Esophagus (tissue), 2 donors: ENCODE data around the gene ADCY7. TPM values are rescaled to one million over a fixed set of nuclear protein-coding genes. Genes with fewer than 3 reads are reported as not detected.

ENCODE experiments used
- H3K27ac ChIP-seq, 2 donors: one replicate each; pipeline ENCODE4 v1.5.1; 2013; ENCODE audit warnings: low read depth in 2 of 2, mild to moderate bottlenecking in 2 of 2, inconsistent platforms in 1 of 2, low read length in 1 of 2, moderate library complexity in 1 of 2
- H3K27me3 ChIP-seq, 2 donors: one replicate each; pipeline ENCODE4 v1.6.1; 2013; ENCODE audit warnings: low read length in 2 of 2, control low read depth in 1 of 2, mild to moderate bottlenecking in 1 of 2; ENCODE audit not compliant: insufficient read depth in 2 of 2, control insufficient read depth in 1 of 2
- H3K36me3 ChIP-seq, 2 donors: one replicate each; pipeline ENCODE4 v1.6.1; 2013; ENCODE audit warnings: low read length in 1 of 2; ENCODE audit not compliant: control insufficient read depth in 2 of 2, insufficient read depth in 2 of 2
- H3K4me1 ChIP-seq, 2 donors: one replicate each; pipeline ENCODE4 v1.6.1; 2013; ENCODE audit warnings: low read length in 1 of 2; ENCODE audit not compliant: control insufficient read depth in 2 of 2, insufficient read depth in 2 of 2
- H3K4me3 ChIP-seq, 2 donors: one replicate each; pipeline ENCODE4 v1.5.1; 2013; ENCODE audit warnings: low read length in 2 of 2, mild to moderate bottlenecking in 2 of 2, low read depth in 1 of 2, moderate library complexity in 1 of 2
- H3K9me3 ChIP-seq, 2 donors: one replicate each; pipeline ENCODE4 v1.6.1; 2013; ENCODE audit warnings: mild to moderate bottlenecking in 2 of 2, low read depth in 1 of 2, low read length in 1 of 2, moderate library complexity in 1 of 2; ENCODE audit not compliant: control insufficient read depth in 2 of 2, insufficient read depth in 1 of 2
- WGBS, 2 donors: extraction: QIAGEN DNeasy Blood & Tissue Kit; methylation state at CpG; one replicate each; pipeline ENCODE4 v1.1.7; 2013; 5-methylcytosine and 5-hydroxymethylcytosine counted together
- polyA plus RNA-seq, 2 donors: library from polyadenylated mRNA; stranded (reverse); fragments of 200-250 nt; gene quantifications; one replicate each; pipeline ENCODE4 v1.2.3, GENCODE V29; 2013
- donor health status: healthy with polysubstance abuse.
- donor health status: Bipolar disorder and iron deficiency.

Gene ADCY7
- polyA plus RNA-seq, 2 donors, result 8.9 to 9.5 TPM

DNA sequence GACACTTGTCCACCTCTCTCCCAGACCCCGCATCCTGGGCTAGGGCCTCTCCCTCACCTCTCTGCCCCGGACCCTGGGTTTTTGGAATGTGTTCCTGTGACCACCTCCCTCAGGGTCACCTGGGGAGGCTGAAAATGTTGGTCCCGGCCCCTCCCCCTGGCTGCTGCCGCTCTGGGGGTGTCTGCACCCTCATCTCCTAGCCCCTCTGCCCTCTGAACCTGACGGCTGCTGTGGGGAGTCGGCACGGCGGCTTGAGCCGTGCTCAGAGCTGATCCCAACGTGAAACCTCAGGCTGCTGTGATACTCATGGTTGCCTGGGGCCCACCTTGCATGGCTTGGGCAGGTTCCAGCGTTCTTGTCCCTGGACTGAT, 42.8 kb downstream of the ADCY7 start:
- Histone ChIP-seq H3K4me1 (peaks cover 3 to 13% of the 10 kb centered on the region in 2 donors), H3K4me3 (no peak overlapping the region), H3K27me3 (no peaks in the 10 kb centered on the region), H3K27ac (no peak overlapping the region), H3K9me3 (no peaks in the 10 kb centered on the region), H3K36me3 (peaks cover 5 to 34% of the 10 kb centered on the region in 2 donors)
- WGBS, 2 donors, result 75 to 78% methylated on average over 11 of the region's 11 CpGs

DNA sequence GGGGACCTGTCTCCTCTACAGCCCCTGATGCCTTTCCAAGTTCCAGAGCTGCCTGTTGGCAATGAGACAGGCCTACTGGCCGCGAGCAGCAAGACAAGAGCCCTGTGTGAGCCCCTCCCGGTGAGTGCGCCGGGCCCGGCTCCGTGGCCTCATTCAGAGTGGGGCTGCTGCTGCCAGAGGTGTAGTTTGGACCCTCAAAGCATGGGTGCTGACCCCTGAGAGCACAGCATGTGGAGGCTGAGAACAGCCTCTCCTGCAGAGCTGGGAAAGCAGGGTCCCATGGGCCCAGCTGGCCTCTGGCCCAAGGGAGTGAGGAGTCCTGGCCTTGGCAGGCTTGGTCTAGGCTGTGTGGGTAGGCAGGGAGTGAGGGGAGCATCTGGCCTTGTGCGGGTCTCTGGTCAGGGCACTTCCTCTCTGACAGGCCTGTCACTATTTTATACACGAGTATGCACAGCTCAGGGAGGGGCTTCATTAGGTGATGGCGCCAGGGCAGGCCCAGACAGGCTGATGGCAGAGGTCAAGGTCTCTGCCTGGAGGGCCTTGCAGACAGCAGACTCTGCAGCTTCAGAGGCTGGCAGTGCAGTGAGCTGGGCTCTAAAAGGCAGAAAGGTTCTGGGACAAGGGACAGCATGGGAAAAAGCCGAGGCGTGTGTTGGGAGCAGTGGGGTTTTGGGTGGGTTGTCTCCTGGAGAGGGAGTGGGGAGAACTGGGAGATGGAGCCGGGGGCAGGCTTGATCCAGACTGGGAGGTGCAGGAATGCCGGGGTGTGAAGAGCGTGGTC, 43.4 kb downstream of the ADCY7 start:
- peaks cover 6 to 33% of the 10 kb centered on the region in 2 donors for H3K36me3 ChIP-seq
- peaks cover 3 to 13% of the 10 kb centered on the region in 2 donors for H3K4me1 ChIP-seq
- H3K4me3 ChIP-seq, result no peak overlapping the region
- H3K9me3 ChIP-seq, result no peaks in the 10 kb centered on the region
- H3K27me3 ChIP-seq, result no peaks in the 10 kb centered on the region
- no peak overlapping the region for H3K27ac ChIP-seq
- 52 to 56% methylated on average over 15 of the region's 15 CpGs for WGBS, 2 donors

DNA sequence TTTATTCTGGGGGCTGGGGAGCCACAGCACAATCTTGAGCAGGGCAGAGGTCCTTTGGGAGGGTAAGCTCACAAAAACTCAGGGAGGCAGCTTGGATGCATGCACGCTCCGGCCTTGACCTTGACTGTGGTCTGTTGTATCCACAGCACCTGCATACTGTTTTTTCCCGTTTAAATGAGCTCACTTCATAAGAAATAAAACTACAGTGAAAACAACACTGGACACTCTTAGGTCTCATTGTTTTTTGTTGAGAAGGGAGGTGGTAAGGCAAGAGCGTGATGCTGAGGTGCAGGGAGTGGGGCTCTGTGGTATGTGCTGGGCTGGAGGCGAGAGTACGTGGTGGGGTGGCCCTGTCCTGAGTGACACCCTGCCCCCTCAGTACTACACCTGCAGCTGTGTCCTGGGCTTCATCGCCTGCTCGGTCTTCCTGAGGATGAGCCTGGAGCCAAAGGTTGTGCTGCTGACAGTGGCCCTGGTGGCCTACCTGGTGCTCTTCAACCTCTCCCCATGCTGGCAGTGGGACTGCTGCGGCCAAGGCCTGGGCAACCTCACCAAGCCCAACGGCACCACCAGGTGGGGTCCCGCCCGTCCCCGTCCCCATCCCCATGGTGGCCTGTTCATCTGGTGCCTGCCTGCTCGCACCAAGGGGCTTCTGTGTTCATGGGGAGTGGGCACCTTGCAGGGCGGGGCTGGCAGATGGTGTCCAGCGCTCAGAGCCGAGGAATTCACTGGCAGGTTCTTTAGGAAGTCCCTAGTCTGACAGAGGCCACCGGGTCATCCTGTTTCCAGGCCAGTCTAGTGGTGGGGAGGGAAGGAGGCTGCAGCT, 44.2 kb downstream of the ADCY7 start:
- Histone ChIP-seq H3K9me3 (no peaks in the 10 kb centered on the region), H3K4me3 (no peak overlapping the region), H3K4me1 (peaks cover 3 to 13% of the 10 kb centered on the region in 2 donors), H3K27ac (no peak overlapping the region), H3K36me3 (peaks cover 12 to 35% of the 10 kb centered on the region in 2 donors), H3K27me3 (no peaks in the 10 kb centered on the region)
- 75 to 76% methylated on average over 18 of the region's 18 CpGs for WGBS, 2 donors

DNA sequence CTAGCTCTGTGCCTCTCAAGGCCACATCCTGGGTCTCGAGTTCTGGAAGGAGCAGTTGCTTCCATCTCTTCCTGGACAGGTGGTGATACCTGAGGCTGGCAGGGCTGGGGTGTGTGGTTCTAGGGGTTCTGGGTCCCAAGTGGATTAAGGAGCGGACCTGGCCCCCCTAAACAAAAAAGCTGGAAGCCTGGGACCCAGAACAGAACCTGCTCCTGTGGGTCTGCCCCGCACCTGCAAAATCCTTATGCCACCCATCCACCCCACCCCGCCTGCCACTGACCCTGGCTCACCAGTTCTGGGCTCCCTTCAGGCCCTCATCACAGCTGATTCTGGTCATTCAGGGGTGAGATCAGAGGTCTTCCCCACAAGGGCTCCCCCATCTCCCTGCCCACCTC, 44.8 kb downstream of the ADCY7 start:
- no peak overlapping the region for H3K27ac ChIP-seq
- WGBS, 2 donors, result 81 to 82% methylated on average over 4 of the region's 4 CpGs
- H3K4me3 ChIP-seq, result no peak overlapping the region
- peaks cover 3 to 13% of the 10 kb centered on the region in 2 donors for H3K4me1 ChIP-seq
- H3K27me3 ChIP-seq, result no peaks in the 10 kb centered on the region
- no peaks in the 10 kb centered on the region for H3K9me3 ChIP-seq
- H3K36me3 ChIP-seq, result peaks cover 19 to 39% of the 10 kb centered on the region in 2 donors

GRCh38 chr16:50311891-50312501, 45.6 kb downstream of the ADCY7 start:
- Histone ChIP-seq H3K27me3 (no peaks in the 10 kb centered on the region), H3K4me3 (no peak overlapping the region), H3K9me3 (no peaks in the 10 kb centered on the region), H3K27ac (peak overlapping the region in 1 of 2 donors; percentile 40), H3K36me3 (peaks cover 23 to 47% of the 10 kb centered on the region in 2 donors), H3K4me1 (peaks cover 3 to 13% of the 10 kb centered on the region in 2 donors)
- WGBS, 2 donors, result 85 to 86% methylated on average over 22 of the region's 22 CpGs

DNA sequence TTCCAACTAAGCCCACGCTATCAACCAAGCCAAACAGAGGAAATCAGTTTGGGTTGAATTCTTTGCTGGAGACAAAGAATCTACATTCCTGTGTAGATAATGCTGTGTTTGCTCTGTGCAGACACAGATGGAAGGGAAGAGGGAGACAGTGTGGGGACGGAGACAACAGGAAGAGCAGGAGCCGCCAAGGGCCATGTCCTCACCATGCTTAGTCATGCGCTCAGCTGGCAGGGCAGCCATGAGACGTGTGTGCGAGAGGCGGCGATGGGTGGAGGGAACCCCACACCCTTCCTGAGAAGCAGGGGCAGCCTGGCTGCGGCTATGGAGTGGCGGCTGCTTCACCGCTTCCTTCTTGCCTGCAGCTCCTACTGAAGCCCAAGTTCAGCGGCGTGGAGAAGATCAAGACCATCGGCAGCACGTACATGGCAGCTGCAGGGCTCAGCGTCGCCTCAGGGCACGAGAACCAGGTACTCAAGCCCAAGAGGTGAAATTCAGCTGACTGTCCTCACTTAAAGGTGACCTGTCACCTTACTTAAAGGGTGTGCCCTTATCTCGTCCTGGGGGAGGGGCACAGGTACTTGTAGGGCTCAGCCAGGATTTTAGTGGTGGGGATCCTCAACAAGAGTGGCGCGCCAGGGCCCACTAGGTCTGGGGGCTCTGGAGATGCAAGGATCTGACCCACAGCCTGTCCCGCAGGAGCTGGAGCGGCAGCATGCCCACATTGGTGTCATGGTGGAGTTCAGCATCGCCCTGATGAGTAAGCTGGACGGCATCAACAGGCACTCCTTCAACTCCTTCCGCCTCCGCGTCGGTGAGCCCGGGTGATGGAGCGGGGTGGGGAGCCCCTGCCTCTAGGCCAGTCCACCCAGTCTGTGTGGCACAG, 47.5 kb downstream of the ADCY7 start:
- no peaks in the 10 kb centered on the region for H3K9me3 ChIP-seq
- no peak overlapping the region for H3K4me3 ChIP-seq
- 78 to 83% methylated on average over 31 of the region's 31 CpGs for WGBS, 2 donors
- H3K36me3 ChIP-seq, result peaks cover 23 to 45% of the 10 kb centered on the region in 2 donors
- peaks cover 3 to 13% of the 10 kb centered on the region in 2 donors for H3K4me1 ChIP-seq
- H3K27ac ChIP-seq, result peak overlapping the region in 1 of 2 donors; percentile 36
- H3K27me3 ChIP-seq, result no peaks in the 10 kb centered on the region

DNA sequence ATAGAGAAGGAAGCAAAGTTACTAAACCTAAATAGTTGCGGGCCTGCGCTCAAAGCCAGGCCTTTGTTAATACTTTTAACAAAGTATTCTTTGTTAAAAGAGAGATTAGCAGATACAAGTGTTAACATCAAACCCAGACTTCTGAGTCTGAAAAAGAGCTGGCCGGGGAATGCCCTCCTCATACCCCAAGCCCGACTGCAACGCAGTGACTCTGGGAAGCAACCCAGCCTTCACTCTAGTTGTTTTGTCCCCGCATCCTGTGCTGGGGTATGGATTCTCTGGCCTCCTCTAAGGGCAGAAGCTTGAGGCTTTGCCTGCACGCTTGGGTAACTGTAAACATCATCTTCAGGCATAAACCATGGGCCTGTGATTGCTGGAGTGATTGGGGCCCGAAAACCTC, 48.3 kb downstream of the ADCY7 start:
- Histone ChIP-seq H3K4me1 (peaks cover 1 to 11% of the 10 kb centered on the region in 2 donors), H3K9me3 (no peaks in the 10 kb centered on the region), H3K27ac (no peak overlapping the region), H3K36me3 (peaks cover 23 to 45% of the 10 kb centered on the region in 2 donors), H3K27me3 (no peaks in the 10 kb centered on the region), H3K4me3 (no peak overlapping the region)
- 78 to 88% methylated on average over 8 of the region's 8 CpGs for WGBS, 2 donors

GRCh38 chr16:50315346-50315997, 49.1 kb downstream of the ADCY7 start:
- no peaks in the 10 kb centered on the region for H3K9me3 ChIP-seq
- no peak overlapping the region for H3K27ac ChIP-seq
- no peak overlapping the region for H3K4me3 ChIP-seq
- peaks cover 24 to 44% of the 10 kb centered on the region in 2 donors for H3K36me3 ChIP-seq
- H3K4me1 ChIP-seq, result peaks cover 0 to 7% of the 10 kb centered on the region in 2 donors
- WGBS, 2 donors, result 86 to 88% methylated on average over 15 of the region's 15 CpGs
- H3K27me3 ChIP-seq, result no peaks in the 10 kb centered on the region
